Upper lobe of left lung (tissue), 4 donors: Measurements from ENCODE around the gene PALLD.

Experiments used
- POLR2AphosphoS5 ChIP-seq, 2 donors: sonication (generic); formaldehyde crosslinking; IDR thresholded peaks; one replicate each; pipeline ENCODE4 v1.5.1; 2017; ENCODE audit warnings: antibody characterized with exemption in 2 of 2
- TF ChIP-seq, protein P1 (sequence below), 6 experiments: fragments of 450-650 bp in 4 of 6; fragments of 200-600 bp in 2 of 6; sonication (generic) in 2 of 6; IDR thresholded peaks; one replicate each; pipeline ENCODE4 v1.5.1; 2016 to 2019; ENCODE audit warnings: antibody characterized with exemption in 6 of 6

DNA sequence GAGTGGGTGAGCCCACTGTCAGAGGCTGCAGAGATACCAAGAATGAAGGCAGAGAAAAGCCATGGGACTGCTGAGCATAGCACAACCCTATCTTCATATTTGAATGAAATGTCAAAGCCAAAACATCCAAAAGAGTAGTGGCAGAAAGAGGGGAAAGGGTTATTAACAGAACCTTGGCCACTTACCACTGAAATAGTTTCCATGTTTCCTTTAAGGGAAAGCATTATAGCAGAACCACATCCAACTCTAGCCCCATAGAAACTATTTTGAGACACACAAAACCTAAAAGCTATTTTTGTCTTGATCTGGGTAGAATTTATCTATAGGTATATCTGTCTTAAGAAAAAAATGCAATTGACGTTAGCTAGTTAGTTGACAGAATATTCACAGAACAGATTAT lies 373.2 kb downstream of the PALLD start:
- TF ChIP-seq, protein P1, sequence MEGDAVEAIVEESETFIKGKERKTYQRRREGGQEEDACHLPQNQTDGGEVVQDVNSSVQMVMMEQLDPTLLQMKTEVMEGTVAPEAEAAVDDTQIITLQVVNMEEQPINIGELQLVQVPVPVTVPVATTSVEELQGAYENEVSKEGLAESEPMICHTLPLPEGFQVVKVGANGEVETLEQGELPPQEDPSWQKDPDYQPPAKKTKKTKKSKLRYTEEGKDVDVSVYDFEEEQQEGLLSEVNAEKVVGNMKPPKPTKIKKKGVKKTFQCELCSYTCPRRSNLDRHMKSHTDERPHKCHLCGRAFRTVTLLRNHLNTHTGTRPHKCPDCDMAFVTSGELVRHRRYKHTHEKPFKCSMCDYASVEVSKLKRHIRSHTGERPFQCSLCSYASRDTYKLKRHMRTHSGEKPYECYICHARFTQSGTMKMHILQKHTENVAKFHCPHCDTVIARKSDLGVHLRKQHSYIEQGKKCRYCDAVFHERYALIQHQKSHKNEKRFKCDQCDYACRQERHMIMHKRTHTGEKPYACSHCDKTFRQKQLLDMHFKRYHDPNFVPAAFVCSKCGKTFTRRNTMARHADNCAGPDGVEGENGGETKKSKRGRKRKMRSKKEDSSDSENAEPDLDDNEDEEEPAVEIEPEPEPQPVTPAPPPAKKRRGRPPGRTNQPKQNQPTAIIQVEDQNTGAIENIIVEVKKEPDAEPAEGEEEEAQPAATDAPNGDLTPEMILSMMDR (IDR thresholded peaks at IDR 0.05): no peak
- TF ChIP-seq POLR2AphosphoS5 (IDR thresholded peaks at IDR 0.05): no peak
